HAP-1 (cell line): ENCODE measurements around the gene TGFB1I1.
A peak's percentile ranks its signal among the peaks of the same experiment; 100 is the strongest.

ENCODE experiments used
- DNase-seq, 2 experiments: peaks; one replicate each; pipeline ENCODE4 v3.0.0-alpha.2; 2016 to 2020; ENCODE audit warnings: low spot score in 2 of 2
- H3K27me3 ChIP-seq: fragments of 250-450 bp; sonication (Bioruptor Pico); 2 replicates; pipeline ENCODE4 v1.5.1; 2020; ENCODE audit warnings: low read depth, mild to moderate bottlenecking, moderate library complexity
- H3K36me3 ChIP-seq: fragments of 250-450 bp; sonication (Bioruptor Pico); replicated peaks from 2 replicates; pipeline ENCODE4 v1.5.1; 2020; ENCODE audit warnings: mild to moderate bottlenecking
- H3K4me1 ChIP-seq: fragments of 250-450 bp; sonication (Bioruptor Pico); 2 replicates; pipeline ENCODE4 v1.5.1; 2020; ENCODE audit warnings: mild to moderate bottlenecking
- H3K4me3 ChIP-seq: fragments of 250-450 bp; sonication (Bioruptor Pico); 2 replicates; pipeline ENCODE4 v1.5.1; 2020; ENCODE audit warnings: mild to moderate bottlenecking, moderate library complexity
- H3K9me3 ChIP-seq: fragments of 250-450 bp; sonication (Bioruptor Pico); 2 replicates; pipeline ENCODE4 v1.5.1; 2020; ENCODE audit warnings: mild to moderate bottlenecking, moderate library complexity
- in situ Hi-C: fragments of 300-500 bp; cut with MboI; formaldehyde crosslinking; loops from 3 replicates; pipeline ENCODE4 v1.14.3; 2020; ENCODE audit warnings: low sequenced_read_pairs, inconsistent platforms, mixed read lengths

The TGFB1I1 gene

GRCh38 chr16:31471875-31472708 lies at the start of gene TGFB1I1:
TGFB1I1 (plus strand) TSS chr16:31472152; CDS start chr16:31472189, 37 bp downstream.
- Histone ChIP-seq H3K36me3 (0 out of 2 replicates have a peak, but pooled peaks cover 1% of the 10 kb centered on the region), H3K27me3 (no peaks in the 10 kb centered on the region), H3K4me1 (peaks cover 10% of the 10 kb centered on the region), H3K4me3 (peak within 1 kb of the TSS; percentile 48), H3K9me3 (no peaks in the 10 kb centered on the region)
- in situ Hi-C loops, result no loop called here
- peak in 1 of 2 experiments; percentile 67 for DNase-seq

GRCh38 chr16:31423241-31423640 lies 48.7 kb upstream of the TGFB1I1 start:
- H3K4me3 ChIP-seq, result no peak overlapping the region
- no peaks in the 10 kb centered on the region for H3K4me1 ChIP-seq
- DNase-seq, result no peak
- H3K27me3 ChIP-seq, result no peaks in the 10 kb centered on the region
- H3K9me3 ChIP-seq, result no peaks in the 10 kb centered on the region
- no peaks in the 10 kb centered on the region for H3K36me3 ChIP-seq
- in situ Hi-C loops, result no loop called here

GRCh38 chr16:31423801-31424200 lies 48.2 kb upstream of the TGFB1I1 start:
- no peaks in the 10 kb centered on the region for H3K27me3 ChIP-seq
- in situ Hi-C loops, result no loop called here
- no peak overlapping the region for H3K4me3 ChIP-seq

GRCh38 chr16:31427441-31428278 lies 44.3 kb upstream of the TGFB1I1 start:
- in situ Hi-C loops, result no loop called here
- no peak overlapping the region for H3K4me3 ChIP-seq
- no peak for DNase-seq

More at GRCh38 chr16:31423801-31424200, 48.2 kb upstream of the TGFB1I1 start:
- Histone ChIP-seq H3K36me3 (no peaks in the 10 kb centered on the region), H3K4me1 (no peaks in the 10 kb centered on the region), H3K9me3 (no peaks in the 10 kb centered on the region)
- DNase-seq, result no peak

GRCh38 chr16:31428279-31428597 lies 43.7 kb upstream of the TGFB1I1 start, which contains the start of gene COX6A2:
COX6A2 (minus strand) TSS chr16:31428360; CDS start chr16:31428325, 35 bp downstream.
- in situ Hi-C loops, result no loop called here
- no peak for DNase-seq
- Histone ChIP-seq H3K4me3 (no peak within 1 kb of the TSS), H3K27me3 (no peaks in the 10 kb centered on the region), H3K4me1 (no peaks in the 10 kb centered on the region), H3K9me3 (no peaks in the 10 kb centered on the region), H3K36me3 (no peaks in the 10 kb centered on the region)

More at GRCh38 chr16:31427441-31428278, 44.3 kb upstream of the TGFB1I1 start:
- no peaks in the 10 kb centered on the region for H3K36me3 ChIP-seq
- H3K4me1 ChIP-seq, result no peaks in the 10 kb centered on the region
- H3K27me3 ChIP-seq, result no peaks in the 10 kb centered on the region
- no peaks in the 10 kb centered on the region for H3K9me3 ChIP-seq

- H3K36me3 ChIP-seq, result no peaks in the 10 kb centered on the region
- H3K4me1 ChIP-seq, result no peaks in the 10 kb centered on the region
- in situ Hi-C loops, result no loop called here
- H3K9me3 ChIP-seq, result no peaks in the 10 kb centered on the region
- no peak overlapping the region for H3K4me3 ChIP-seq
- H3K27me3 ChIP-seq, result no peaks in the 10 kb centered on the region
- DNase-seq, result no peak
Observed at GRCh38 chr16:31428638-31429247, 43.2 kb upstream of the TGFB1I1 start.

GRCh38 chr16:31429314-31429713 lies 42.6 kb upstream of the TGFB1I1 start:
- no peaks in the 10 kb centered on the region for H3K4me1 ChIP-seq
- no peaks in the 10 kb centered on the region for H3K36me3 ChIP-seq
- H3K9me3 ChIP-seq, result no peaks in the 10 kb centered on the region
- DNase-seq, result no peak
- no peaks in the 10 kb centered on the region for H3K27me3 ChIP-seq
- H3K4me3 ChIP-seq, result no peak overlapping the region
- in situ Hi-C loops, result no loop called here

- no peak overlapping the region for H3K4me3 ChIP-seq
- H3K4me1 ChIP-seq, result no peaks in the 10 kb centered on the region
- DNase-seq, result no peak
- no peaks in the 10 kb centered on the region for H3K27me3 ChIP-seq
- no peaks in the 10 kb centered on the region for H3K36me3 ChIP-seq
- H3K9me3 ChIP-seq, result no peaks in the 10 kb centered on the region
- in situ Hi-C loops, result no loop called here
Observed at GRCh38 chr16:31429796-31430195, 42.2 kb upstream of the TGFB1I1 start.

- in situ Hi-C loops, result no loop called here
- DNase-seq, result no peak
- Histone ChIP-seq H3K36me3 (no peaks in the 10 kb centered on the region), H3K9me3 (no peaks in the 10 kb centered on the region), H3K27me3 (no peaks in the 10 kb centered on the region), H3K4me1 (no peaks in the 10 kb centered on the region), H3K4me3 (no peak overlapping the region)
Observed at GRCh38 chr16:31430380-31431052, 41.4 kb upstream of the TGFB1I1 start.

- no peak overlapping the region for H3K4me3 ChIP-seq
- H3K9me3 ChIP-seq, result no peaks in the 10 kb centered on the region
- no peaks in the 10 kb centered on the region for H3K4me1 ChIP-seq
- no peak for DNase-seq
- in situ Hi-C loops, result no loop called here
- H3K36me3 ChIP-seq, result no peaks in the 10 kb centered on the region
- no peaks in the 10 kb centered on the region for H3K27me3 ChIP-seq
Observed at GRCh38 chr16:31435341-31436220, 36.4 kb upstream of the TGFB1I1 start.

- no peaks in the 10 kb centered on the region for H3K9me3 ChIP-seq
- H3K36me3 ChIP-seq, result no peaks in the 10 kb centered on the region
- H3K4me1 ChIP-seq, result no peaks in the 10 kb centered on the region
- in situ Hi-C loops, result no loop called here
- no peak overlapping the region for H3K4me3 ChIP-seq
- no peak for DNase-seq
- H3K27me3 ChIP-seq, result no peaks in the 10 kb centered on the region
Observed at GRCh38 chr16:31436221-31437045, 35.5 kb upstream of the TGFB1I1 start.

- Histone ChIP-seq H3K4me1 (peaks cover 4% of the 10 kb centered on the region; the same call in 1 of the 2 replicates), H3K27me3 (no peaks in the 10 kb centered on the region), H3K4me3 (no peak overlapping the region), H3K9me3 (no peaks in the 10 kb centered on the region), H3K36me3 (no peaks in the 10 kb centered on the region)
- in situ Hi-C loops, result no loop called here
- DNase-seq, result no peak
Observed at GRCh38 chr16:31438414-31438813, 33.5 kb upstream of the TGFB1I1 start.
